Subcutaneous adipose tissue (tissue), 4 donors: ENCODE measurements around the gene SPATS1. TPM values are rescaled to one million over a fixed set of nuclear protein-coding genes. Genes with fewer than 3 reads are reported as not detected.

Experiments
- total RNA-seq, 4 donors: library from RNA; depleted of rRNA; stranded (reverse); fragments of >200 nt; gene quantifications; one replicate each; pipeline ENCODE4 v1.1.0, GENCODE V29; 2016
- TF ChIP-seq, protein P1 (sequence below): fragments of 450-650 bp; IDR thresholded peaks from one replicate; pipeline ENCODE4 v1.5.1; 2016; ENCODE audit warnings: low read depth, mild to moderate bottlenecking, control low read depth, antibody characterized with exemption, moderate library complexity

The SPATS1 gene
- total RNA-seq, 4 donors from 2014 or later, result not detected

DNA sequence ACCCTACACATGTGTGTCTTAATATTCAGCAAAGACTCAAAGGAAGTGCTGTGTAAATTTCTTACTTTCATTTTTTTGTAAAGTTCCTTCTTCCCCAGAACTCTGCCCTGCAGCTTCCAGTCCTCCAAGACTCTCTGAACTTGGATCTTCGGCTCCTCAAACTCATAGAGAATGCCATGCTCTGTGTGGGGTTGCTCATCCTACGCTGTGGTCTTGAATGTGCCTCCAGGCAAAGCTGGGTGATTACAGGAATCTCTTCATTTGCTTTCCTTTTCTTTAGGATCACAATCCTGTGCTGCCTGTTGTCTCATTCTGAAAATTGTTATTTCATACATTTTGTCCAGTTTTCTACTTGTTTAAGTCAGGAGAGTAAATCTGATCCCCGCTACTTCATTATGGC, 30.6 kb downstream of the SPATS1 start:
- TF ChIP-seq, protein P1, sequence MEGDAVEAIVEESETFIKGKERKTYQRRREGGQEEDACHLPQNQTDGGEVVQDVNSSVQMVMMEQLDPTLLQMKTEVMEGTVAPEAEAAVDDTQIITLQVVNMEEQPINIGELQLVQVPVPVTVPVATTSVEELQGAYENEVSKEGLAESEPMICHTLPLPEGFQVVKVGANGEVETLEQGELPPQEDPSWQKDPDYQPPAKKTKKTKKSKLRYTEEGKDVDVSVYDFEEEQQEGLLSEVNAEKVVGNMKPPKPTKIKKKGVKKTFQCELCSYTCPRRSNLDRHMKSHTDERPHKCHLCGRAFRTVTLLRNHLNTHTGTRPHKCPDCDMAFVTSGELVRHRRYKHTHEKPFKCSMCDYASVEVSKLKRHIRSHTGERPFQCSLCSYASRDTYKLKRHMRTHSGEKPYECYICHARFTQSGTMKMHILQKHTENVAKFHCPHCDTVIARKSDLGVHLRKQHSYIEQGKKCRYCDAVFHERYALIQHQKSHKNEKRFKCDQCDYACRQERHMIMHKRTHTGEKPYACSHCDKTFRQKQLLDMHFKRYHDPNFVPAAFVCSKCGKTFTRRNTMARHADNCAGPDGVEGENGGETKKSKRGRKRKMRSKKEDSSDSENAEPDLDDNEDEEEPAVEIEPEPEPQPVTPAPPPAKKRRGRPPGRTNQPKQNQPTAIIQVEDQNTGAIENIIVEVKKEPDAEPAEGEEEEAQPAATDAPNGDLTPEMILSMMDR, result no peak

DNA sequence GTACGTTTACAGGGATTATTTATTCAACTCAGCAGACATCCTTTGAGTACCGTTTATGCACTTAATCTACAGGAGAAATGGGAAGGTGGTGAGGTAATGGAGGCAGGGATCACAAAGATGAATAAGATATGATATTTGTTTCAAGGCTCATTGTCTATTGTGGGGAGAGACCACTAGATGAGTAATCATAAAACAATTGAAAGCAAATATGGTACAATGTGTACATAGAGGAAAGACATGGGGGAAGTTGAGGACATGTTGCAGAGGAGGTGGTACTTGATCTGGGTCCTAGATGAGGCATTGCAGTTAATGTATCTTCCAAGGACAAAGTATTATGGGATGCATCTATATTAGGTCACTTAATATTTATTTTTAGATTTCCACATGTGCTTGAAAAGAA, 31.3 kb downstream of the SPATS1 start:
- TF ChIP-seq, protein P1, result no peak

DNA sequence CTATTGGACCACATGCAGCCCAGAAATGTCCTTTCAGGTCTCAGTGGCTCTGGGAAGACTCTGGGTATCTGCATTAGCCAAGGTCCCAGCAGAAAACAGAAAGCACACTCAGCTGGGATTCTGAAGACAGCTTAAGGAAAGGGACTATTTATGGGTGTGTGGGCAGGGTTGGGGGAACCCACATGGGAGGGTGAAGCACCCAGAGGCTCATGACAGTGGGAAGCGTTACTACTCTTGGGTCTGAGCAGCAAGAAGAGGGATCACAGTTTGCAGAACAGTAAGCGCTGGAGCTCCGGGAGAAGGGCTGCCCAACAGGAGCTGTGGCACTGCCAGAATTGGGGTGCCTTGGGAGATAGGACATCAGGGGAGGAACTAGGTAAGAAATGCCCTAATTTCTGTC, 32.6 kb downstream of the SPATS1 start:
- TF ChIP-seq, protein P1, result no peak

DNA sequence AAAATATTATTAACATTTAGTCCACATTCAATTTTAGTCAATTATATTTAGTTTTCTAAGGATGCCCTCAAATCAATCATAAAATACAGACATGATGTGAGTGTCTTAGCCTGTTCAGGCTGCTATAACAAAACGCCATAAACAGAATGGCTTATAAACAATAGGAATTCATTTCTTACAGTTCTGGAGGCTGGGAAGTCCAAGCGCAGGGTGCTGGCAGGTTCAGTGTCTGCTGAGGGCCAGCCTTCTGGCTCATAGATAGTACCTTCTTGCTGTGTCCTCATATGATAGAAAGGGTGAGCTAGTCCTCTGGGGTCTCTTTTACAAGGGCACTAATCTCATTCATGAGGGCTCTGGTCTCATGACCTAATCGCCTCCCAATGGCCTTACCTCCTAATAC, 35.0 kb downstream of the SPATS1 start:
- TF ChIP-seq, protein P1, result no peak

DNA sequence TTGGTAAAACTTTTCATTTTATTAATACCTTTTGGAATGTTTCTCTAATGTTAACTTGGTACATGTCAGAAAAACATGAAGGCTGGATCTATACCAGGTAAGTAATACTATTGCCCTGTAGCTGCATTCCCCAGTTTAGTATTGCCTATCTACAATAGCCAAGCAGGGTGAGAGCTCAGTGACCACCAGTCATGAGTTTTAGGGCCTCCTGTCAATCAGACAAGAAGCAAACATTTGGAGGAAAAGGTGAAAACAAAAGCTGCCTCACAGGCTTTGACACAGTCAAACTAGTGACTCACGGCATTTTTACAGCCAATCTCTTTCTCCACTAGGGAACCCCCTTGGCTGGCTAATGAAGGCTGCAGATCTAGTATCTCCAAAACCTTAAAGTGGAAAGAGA, 35.5 kb downstream of the SPATS1 start:
- TF ChIP-seq, protein P1, result no peak

DNA sequence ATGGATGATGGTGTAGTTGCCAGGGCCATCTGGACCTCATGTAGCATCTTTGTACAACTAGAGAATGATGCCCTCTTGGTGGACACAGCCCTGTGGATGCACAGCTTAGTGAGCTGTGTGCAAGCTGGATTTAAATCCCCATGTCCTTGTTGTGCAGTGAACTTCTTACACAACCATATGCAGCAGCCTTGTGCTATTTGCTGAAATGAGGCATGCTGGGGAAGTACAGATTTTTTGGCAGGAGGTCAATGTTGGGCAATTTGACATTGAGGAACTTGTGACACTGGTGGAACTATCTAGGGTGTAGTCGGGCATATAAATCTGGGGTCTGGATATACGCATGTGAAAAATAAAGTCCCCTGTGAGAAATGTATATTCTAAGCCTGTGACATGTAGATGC, 39.3 kb downstream of the SPATS1 start:
- TF ChIP-seq, protein P1, result no peak

DNA sequence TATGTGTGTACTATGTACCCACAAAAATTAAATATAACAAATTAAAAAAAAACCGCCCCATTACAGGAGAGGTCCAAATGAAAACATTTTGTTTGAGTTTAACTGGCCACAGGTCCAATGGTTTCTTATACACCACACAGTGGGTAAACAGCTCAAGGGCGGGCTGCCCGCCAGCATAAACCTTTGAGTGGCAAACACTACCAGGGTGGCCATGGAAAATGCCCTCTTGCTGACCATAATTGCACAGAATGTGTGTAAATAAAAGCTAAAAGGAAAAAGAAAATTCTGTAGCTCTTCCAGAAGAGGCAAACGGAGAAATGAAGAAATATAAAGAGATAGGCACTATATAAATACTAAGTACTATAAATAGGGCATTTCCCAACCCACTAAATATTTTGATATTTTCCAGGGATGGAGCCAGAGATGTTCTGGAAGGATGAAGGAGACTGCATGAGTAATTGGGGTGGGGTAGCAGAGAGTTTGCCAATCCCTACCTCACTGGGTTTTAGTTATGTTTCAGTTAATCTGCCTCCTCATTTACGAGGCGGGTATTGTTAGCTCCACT, 44.0 kb downstream of the SPATS1 start:
- TF ChIP-seq, protein P1, result no peak

DNA sequence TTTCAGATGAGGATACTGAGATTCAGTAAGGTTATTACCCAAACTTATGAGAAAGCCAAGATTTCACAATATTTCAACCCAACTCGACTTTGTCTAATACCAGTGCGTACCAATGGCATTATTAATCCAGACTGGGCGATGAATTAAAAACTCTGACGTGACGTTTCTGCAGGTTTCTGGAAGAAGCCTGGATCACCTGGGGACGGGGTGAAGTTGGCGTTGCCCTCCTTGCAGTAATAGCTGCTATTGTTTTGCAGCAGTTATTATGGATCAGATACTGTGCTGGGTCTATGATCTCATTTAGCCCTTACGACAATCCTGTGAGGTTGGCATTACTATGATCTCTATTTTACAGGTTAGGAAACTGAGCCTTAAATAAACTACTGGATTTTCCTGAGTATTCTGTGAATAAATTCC, 44.5 kb downstream of the SPATS1 start:
- TF ChIP-seq, protein P1, result no peak
